ENCODE measurements around the gene MS4A12. TPM values are rescaled to one million over a fixed set of nuclear protein-coding genes. Genes with fewer than 3 reads are reported as not detected.

Gene MS4A12
- total RNA-seq, 4 donors from 2014 or later, result 0.75 TPM; not detected in 3

DNA sequence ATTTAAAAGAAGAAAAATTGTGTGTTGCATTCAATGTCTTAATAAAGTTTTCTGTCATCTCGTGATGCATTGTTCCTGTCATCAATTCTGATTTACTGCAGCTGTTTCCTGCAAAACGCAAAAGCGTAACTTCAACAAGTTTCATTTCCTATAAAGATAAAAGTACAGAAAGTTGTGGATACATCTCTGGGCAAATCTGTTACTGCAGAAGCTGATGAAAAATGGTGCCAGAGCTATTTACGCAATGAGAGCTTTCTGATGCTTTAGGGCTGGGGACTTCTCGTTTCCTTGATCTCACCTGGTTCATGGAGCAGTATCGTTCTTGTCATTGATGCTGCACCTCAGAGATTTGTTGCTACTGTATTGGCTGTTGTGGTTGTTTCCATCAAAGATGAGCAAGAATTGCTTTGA lies 15.5 kb upstream of the MS4A12 start:
- Histone ChIP-seq H3K9me3 (no peaks in the 10 kb centered on the region), H3K4me3 (no peak overlapping the region), H3K27ac (no peak overlapping the region), H3K27me3 (no peaks in the 10 kb centered on the region), H3K4me1 (no peaks in the 10 kb centered on the region), H3K36me3 (no peaks in the 10 kb centered on the region)
- in situ Hi-C loops (cut with MboI; ENCODE audit: low sequenced_read_pairs in 4 of 4), result no loop called here
- TF ChIP-seq, protein P1, sequence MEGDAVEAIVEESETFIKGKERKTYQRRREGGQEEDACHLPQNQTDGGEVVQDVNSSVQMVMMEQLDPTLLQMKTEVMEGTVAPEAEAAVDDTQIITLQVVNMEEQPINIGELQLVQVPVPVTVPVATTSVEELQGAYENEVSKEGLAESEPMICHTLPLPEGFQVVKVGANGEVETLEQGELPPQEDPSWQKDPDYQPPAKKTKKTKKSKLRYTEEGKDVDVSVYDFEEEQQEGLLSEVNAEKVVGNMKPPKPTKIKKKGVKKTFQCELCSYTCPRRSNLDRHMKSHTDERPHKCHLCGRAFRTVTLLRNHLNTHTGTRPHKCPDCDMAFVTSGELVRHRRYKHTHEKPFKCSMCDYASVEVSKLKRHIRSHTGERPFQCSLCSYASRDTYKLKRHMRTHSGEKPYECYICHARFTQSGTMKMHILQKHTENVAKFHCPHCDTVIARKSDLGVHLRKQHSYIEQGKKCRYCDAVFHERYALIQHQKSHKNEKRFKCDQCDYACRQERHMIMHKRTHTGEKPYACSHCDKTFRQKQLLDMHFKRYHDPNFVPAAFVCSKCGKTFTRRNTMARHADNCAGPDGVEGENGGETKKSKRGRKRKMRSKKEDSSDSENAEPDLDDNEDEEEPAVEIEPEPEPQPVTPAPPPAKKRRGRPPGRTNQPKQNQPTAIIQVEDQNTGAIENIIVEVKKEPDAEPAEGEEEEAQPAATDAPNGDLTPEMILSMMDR (IDR thresholded peaks at IDR 0.05 in 4 of 5, conservative IDR thresholded peaks at IDR 0.05 in 1 of 5), result no peak
- no peak for TF ChIP-seq POLR2A (IDR thresholded peaks at IDR 0.05)
- ATAC-seq, result no peak
- intact Hi-C loops (cut with DNase I; ENCODE audit: low total_unique reads), result no loop called here
- no peak for DNase-seq

DNA sequence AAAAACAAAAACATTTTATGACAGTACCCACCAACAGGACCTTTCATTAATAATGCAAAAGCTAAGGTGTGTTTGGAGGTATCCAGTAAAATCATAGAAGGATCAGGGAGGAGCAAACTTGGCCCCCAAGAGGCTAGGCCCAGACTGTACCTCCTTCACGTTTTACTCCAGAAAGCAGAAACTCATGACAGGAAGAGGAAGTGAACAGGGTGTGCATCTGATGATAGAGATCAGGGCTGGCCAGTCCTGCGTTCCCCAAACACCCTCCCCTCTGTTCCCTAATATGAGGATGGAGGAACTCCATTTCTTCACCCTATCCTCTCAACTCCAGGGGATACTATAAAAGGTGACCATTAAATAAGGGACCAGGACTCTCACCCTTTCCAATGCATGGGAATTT lies 10.2 kb upstream of the MS4A12 start:
- no peak for ATAC-seq
- intact Hi-C loops (cut with DNase I; ENCODE audit: low total_unique reads), result no loop called here
- Histone ChIP-seq H3K36me3 (no peaks in the 10 kb centered on the region), H3K27me3 (no peaks in the 10 kb centered on the region), H3K9me3 (no peaks in the 10 kb centered on the region), H3K4me3 (no peak overlapping the region), H3K4me1 (no peaks in the 10 kb centered on the region), H3K27ac (no peak overlapping the region)
- peak in 1 of 2 donors; percentile 16 for DNase-seq
- in situ Hi-C loops (cut with MboI; ENCODE audit: low sequenced_read_pairs in 4 of 4), result no loop called here
- TF ChIP-seq POLR2A (IDR thresholded peaks at IDR 0.05), result no peak
- TF ChIP-seq, protein P1 (IDR thresholded peaks at IDR 0.05 in 4 of 5, conservative IDR thresholded peaks at IDR 0.05 in 1 of 5), result no peak

DNA sequence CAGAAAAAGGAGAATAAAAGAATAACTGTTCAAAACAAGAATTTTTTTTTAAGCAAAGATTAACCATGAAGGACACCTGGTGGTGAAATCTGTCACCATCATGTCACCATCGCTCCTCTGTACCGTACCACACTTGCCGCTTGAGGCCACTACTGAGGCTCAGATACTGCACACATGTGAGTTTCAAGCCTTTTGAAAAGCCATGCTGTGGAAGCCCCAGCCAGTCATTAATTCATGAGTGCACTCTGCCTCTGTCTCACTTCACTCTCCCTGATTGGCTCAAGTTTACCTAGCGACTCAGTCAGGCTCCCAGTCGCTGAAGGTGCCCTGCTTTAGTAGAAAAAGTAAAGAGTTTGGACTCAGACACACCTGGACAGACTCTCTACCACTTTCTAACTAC lies 6.6 kb upstream of the MS4A12 start:
- Histone ChIP-seq H3K4me3 (no peak overlapping the region), H3K9me3 (no peaks in the 10 kb centered on the region), H3K4me1 (no peaks in the 10 kb centered on the region), H3K27ac (no peak overlapping the region), H3K27me3 (no peaks in the 10 kb centered on the region), H3K36me3 (no peaks in the 10 kb centered on the region)
- DNase-seq (no peak), ATAC-seq (no peak)
- in situ Hi-C loops (cut with MboI; ENCODE audit: low sequenced_read_pairs in 4 of 4), result no loop called here
- intact Hi-C loops (cut with DNase I; ENCODE audit: low total_unique reads), result no loop called here
- no peak for TF ChIP-seq POLR2A (IDR thresholded peaks at IDR 0.05)
- TF ChIP-seq, protein P1 (IDR thresholded peaks at IDR 0.05 in 4 of 5, conservative IDR thresholded peaks at IDR 0.05 in 1 of 5), result no peak

DNA sequence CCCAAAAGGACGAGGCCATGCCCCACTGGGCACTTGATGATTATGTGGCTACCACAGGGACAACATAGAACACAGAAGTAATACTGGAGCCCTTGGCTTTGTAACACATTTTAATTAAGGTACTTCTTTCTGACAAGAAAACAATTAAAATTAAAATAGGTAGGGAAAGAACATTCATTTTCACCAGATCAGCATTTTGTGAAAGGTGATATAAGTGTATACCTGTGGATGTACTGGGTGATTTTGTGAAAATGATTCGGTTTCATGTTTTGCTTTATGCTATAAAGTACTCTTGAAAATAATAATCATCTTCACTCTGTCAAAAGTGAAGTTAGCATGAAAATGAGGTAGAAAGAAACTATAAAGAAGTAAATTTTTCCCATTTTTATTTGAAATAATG lies 876 bp downstream of the MS4A12 start:
- Histone ChIP-seq H3K4me1 (no peaks in the 10 kb centered on the region), H3K36me3 (no peaks in the 10 kb centered on the region), H3K9me3 (no peaks in the 10 kb centered on the region), H3K27ac (no peak overlapping the region), H3K4me3 (no peak overlapping the region), H3K27me3 (no peaks in the 10 kb centered on the region)
- TF ChIP-seq POLR2A (IDR thresholded peaks at IDR 0.05), result no peak
- TF ChIP-seq, protein P1 (IDR thresholded peaks at IDR 0.05 in 4 of 5, conservative IDR thresholded peaks at IDR 0.05 in 1 of 5), result no peak
- in situ Hi-C loops (cut with MboI; ENCODE audit: low sequenced_read_pairs in 4 of 4) (no loop called here), intact Hi-C loops (cut with DNase I; ENCODE audit: low total_unique reads) (no loop called here)
- ATAC-seq (no peak), DNase-seq (no peak)

DNA sequence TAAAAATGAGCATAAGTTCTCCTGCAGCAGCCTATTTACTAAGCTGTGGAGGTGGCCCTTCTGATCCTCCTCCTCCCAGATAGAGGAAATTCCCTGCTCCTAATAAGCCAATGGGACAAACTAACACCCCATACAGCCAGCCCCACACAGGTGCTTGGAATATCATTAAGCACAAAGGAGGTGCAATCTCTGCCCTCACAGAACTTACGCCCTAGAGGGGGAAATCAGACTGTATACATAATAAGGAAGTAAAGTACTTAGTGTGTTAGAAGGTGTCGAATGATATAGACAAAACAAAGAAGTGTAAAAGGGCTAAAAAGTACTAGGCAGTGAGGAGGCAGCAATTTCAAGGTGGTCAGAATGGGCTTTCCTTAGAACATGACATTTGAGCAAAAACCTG lies 5.8 kb downstream of the MS4A12 start:
- in situ Hi-C loops (cut with MboI; ENCODE audit: low sequenced_read_pairs in 4 of 4), result no loop called here
- H3K27me3 ChIP-seq, result no peaks in the 10 kb centered on the region
- DNase-seq, result no peak
- H3K4me1 ChIP-seq, result no peaks in the 10 kb centered on the region
- H3K4me3 ChIP-seq, result no peak overlapping the region
- no peak overlapping the region for H3K27ac ChIP-seq
- no peaks in the 10 kb centered on the region for H3K36me3 ChIP-seq
- TF ChIP-seq, protein P1 (IDR thresholded peaks at IDR 0.05 in 4 of 5, conservative IDR thresholded peaks at IDR 0.05 in 1 of 5), result no peak
- no peak for TF ChIP-seq POLR2A (IDR thresholded peaks at IDR 0.05)
- intact Hi-C loops (cut with DNase I; ENCODE audit: low total_unique reads), result no loop called here
- no peak for ATAC-seq
- no peaks in the 10 kb centered on the region for H3K9me3 ChIP-seq

Measured in gastrocnemius medialis (tissue), 4 donors.